ENCODE measurements around the gene COX18. TPM values are rescaled to one million over a fixed set of nuclear protein-coding genes. Genes with fewer than 3 reads are reported as not detected.

Gene COX18
- total and polyA plus RNA-seq, 2 experiments from 2014 or later = 9.6 to 44.7 TPM

DNA sequence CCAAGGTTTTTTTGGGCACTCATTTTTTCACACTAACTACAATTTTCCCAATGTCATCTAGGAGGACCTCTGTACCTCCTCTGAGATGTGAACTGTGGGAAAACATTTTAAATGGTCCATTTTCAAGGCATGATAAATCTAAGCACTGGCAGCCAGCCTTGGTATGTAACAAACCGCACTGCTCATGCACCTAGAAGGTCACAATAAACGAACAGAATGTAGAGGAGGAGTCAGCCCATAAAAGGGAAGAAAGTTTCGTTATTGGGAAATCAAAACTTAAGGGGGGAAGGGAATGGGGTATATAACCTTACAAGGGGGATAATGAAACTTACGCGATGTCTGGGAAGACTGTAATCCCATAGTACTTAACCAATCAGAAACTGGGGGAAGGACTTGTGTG lies 16.4 kb downstream of the COX18 start:
- TF ChIP-seq NANOG (IDR thresholded peaks at IDR 0.05; ENCODE audit: borderline replicate concordance) = no peak
- TF ChIP-seq CREB1 (CRISPR knock-in tag; IDR thresholded peaks at IDR 0.05; ENCODE audit: low read depth) = no peak
- no peak for TF ChIP-seq REST (IDR thresholded peaks at IDR 0.05; ENCODE audit: unreplicated experiment)
- TF ChIP-seq, protein P1, sequence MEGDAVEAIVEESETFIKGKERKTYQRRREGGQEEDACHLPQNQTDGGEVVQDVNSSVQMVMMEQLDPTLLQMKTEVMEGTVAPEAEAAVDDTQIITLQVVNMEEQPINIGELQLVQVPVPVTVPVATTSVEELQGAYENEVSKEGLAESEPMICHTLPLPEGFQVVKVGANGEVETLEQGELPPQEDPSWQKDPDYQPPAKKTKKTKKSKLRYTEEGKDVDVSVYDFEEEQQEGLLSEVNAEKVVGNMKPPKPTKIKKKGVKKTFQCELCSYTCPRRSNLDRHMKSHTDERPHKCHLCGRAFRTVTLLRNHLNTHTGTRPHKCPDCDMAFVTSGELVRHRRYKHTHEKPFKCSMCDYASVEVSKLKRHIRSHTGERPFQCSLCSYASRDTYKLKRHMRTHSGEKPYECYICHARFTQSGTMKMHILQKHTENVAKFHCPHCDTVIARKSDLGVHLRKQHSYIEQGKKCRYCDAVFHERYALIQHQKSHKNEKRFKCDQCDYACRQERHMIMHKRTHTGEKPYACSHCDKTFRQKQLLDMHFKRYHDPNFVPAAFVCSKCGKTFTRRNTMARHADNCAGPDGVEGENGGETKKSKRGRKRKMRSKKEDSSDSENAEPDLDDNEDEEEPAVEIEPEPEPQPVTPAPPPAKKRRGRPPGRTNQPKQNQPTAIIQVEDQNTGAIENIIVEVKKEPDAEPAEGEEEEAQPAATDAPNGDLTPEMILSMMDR (conservative IDR thresholded peaks at IDR 0.05; ENCODE audit: low read depth in 2 of 2) = no peak
- no peak for TF ChIP-seq STAT1 (IDR thresholded peaks at IDR 0.05; ENCODE audit: unreplicated experiment)
- no peak for TF ChIP-seq EZH2phosphoT487 (IDR thresholded peaks at IDR 0.05; ENCODE audit: unreplicated experiment)
- TF ChIP-seq EZH2 (IDR thresholded peaks at IDR 0.05; ENCODE audit: low read depth, unreplicated experiment) = no peak
- TF ChIP-seq ETS1 (IDR thresholded peaks at IDR 0.05) = no peak
- TF ChIP-seq JUNB (IDR thresholded peaks at IDR 0.05; ENCODE audit: unreplicated experiment) = no peak
- TF ChIP-seq POLR2AphosphoS5 (IDR thresholded peaks at IDR 0.05; ENCODE audit: low read depth) = no peak
- no peak for TF ChIP-seq ZNF331 (CRISPR knock-in tag; IDR thresholded peaks at IDR 0.05; ENCODE audit: low read depth)
- no peak for TF ChIP-seq ZNF462 (CRISPR knock-in tag; IDR thresholded peaks at IDR 0.05)
- no peak for TF ChIP-seq ZNF114 (CRISPR knock-in tag; IDR thresholded peaks at IDR 0.05)
- H3F3A ChIP-seq (replicated peaks; ENCODE audit: low read depth) = no peaks in the 10 kb centered on the region; the same call in 1 of the 2 replicates
- H4K20me1 ChIP-seq (replicated peaks; ENCODE audit: insufficient read depth) = no peaks in the 10 kb centered on the region
- H3K4me3 Mint-ChIP-seq = no peak overlapping the region
- no peak overlapping the region for H3K27ac ChIP-seq (ENCODE audit: low read depth)
- no peaks in the 10 kb centered on the region for H3K9me2 ChIP-seq (ENCODE audit: insufficient read depth)
- ATAC-seq (no peak), DNase-seq (ENCODE audit: low spot score) (no peak)
- peaks cover 8% of the 10 kb centered on the region; the same call in 1 of the 2 replicates for H3K36me3 ChIP-seq (ENCODE audit: insufficient read depth)
- H3K4me1 ChIP-seq (ENCODE audit: insufficient read depth) = peaks cover 39% of the 10 kb centered on the region
- no peak overlapping the region for H3K4me3 ChIP-seq
- H3K36me3 Mint-ChIP-seq (ENCODE audit: low read depth) = peaks cover 28% of the 10 kb centered on the region; the same call in 2 of the 3 replicates
- H3K27me3 Mint-ChIP-seq (ENCODE audit: insufficient read depth, low read depth, poor library complexity) = peaks cover 2% of the 10 kb centered on the region
- no peaks in the 10 kb centered on the region for H3K27me3 ChIP-seq (ENCODE audit: insufficient read depth)
- H3K9me3 Mint-ChIP-seq = no peaks in the 10 kb centered on the region
- H3K27ac Mint-ChIP-seq = peak overlapping the region; percentile 39
- H3K4me1 Mint-ChIP-seq = peaks cover 43% of the 10 kb centered on the region
- no peaks in the 10 kb centered on the region for H3K79me2 ChIP-seq (replicated peaks; ENCODE audit: insufficient read depth)
- H3K4me2 ChIP-seq = peak overlapping the region; percentile 15; the same call in 1 of the 2 replicates
- no peak overlapping the region for H2AFZ ChIP-seq
